Measurements from ENCODE around the gene LDLRAP1. TPM values are rescaled to one million over a fixed set of nuclear protein-coding genes. Genes with fewer than 3 reads are reported as not detected.

The LDLRAP1 gene
- polyA plus RNA-seq, 1 donor from 2014 or later: 0.22 TPM

- no peak overlapping the region for H3K4me2 ChIP-seq (ENCODE audit: low read length)
- no peak overlapping the region for H3K4me3 ChIP-seq (ENCODE audit: low read length)
- no peaks in the 10 kb centered on the region for H3K36me3 ChIP-seq (ENCODE audit: insufficient read depth, low read length)
- no peaks in the 10 kb centered on the region for H3K79me2 ChIP-seq (replicated peaks; ENCODE audit: insufficient read depth, low read length)
- H3K9ac ChIP-seq (ENCODE audit: low read length): peak overlapping the region; percentile 29
- H3K27ac ChIP-seq (ENCODE audit: low read length): no peak overlapping the region
- no peaks in the 10 kb centered on the region for H4K20me1 ChIP-seq (ENCODE audit: insufficient read depth)
- no peaks in the 10 kb centered on the region for H3K9me3 ChIP-seq (ENCODE audit: low read length)
- H2AFZ ChIP-seq (ENCODE audit: low read depth, low read length): no peak overlapping the region
- H3K9me2 ChIP-seq (ENCODE audit: insufficient read depth, low read length): no peaks in the 10 kb centered on the region
- no peaks in the 10 kb centered on the region for H3K27me3 ChIP-seq (ENCODE audit: insufficient read depth, low read depth, low read length)
- TF ChIP-seq SMC3 (conservative IDR thresholded peaks at IDR 0.05; ENCODE audit: poor library complexity) (no peak), RAD21 (conservative IDR thresholded peaks at IDR 0.05) (no peak), EP300 (conservative IDR thresholded peaks at IDR 0.05; ENCODE audit: poor library complexity, severe bottlenecking) (no peak), MXI1 (conservative IDR thresholded peaks at IDR 0.05; ENCODE audit: poor library complexity, severe bottlenecking) (no peak), EZH2 (IDR thresholded peaks at IDR 0.05; ENCODE audit: borderline replicate concordance, insufficient read depth, low read length, poor library complexity, severe bottlenecking) (no peak), REST (IDR thresholded peaks at IDR 0.05; ENCODE audit: borderline replicate concordance) (no peak), TAF1 (IDR thresholded peaks at IDR 0.05; ENCODE audit: low read depth) (no peak), POLR2AphosphoS5 (IDR thresholded peaks at IDR 0.05) (no peak), CTCF (IDR thresholded peaks at IDR 0.05; ENCODE audit: poor library complexity, severe bottlenecking) (no peak)
- no peaks in the 10 kb centered on the region for H3F3A ChIP-seq (ENCODE audit: insufficient read depth, low read length, poor library complexity, severe bottlenecking)
Observed at GRCh38 chr1:25566176-25566729, 22.8 kb downstream of the LDLRAP1 start.

GRCh38 chr1:25566730-25567341 lies 23.4 kb downstream of the LDLRAP1 start:
- Histone ChIP-seq H3K9me3 (ENCODE audit: low read length) (no peaks in the 10 kb centered on the region), H3K79me2 (replicated peaks; ENCODE audit: insufficient read depth, low read length) (no peaks in the 10 kb centered on the region), H2AFZ (ENCODE audit: low read depth, low read length) (no peak overlapping the region), H3K36me3 (ENCODE audit: insufficient read depth, low read length) (no peaks in the 10 kb centered on the region), H3K9me2 (ENCODE audit: insufficient read depth, low read length) (no peaks in the 10 kb centered on the region), H3K27me3 (ENCODE audit: insufficient read depth, low read depth, low read length) (no peaks in the 10 kb centered on the region), H3K4me2 (ENCODE audit: low read length) (no peak overlapping the region), H3F3A (ENCODE audit: insufficient read depth, low read length, poor library complexity, severe bottlenecking) (no peaks in the 10 kb centered on the region), H3K4me3 (ENCODE audit: low read length) (no peak overlapping the region), H3K27ac (ENCODE audit: low read length) (no peak overlapping the region), H4K20me1 (ENCODE audit: insufficient read depth) (no peaks in the 10 kb centered on the region), H3K9ac (ENCODE audit: low read length) (peak overlapping the region; percentile 29)
- TF ChIP-seq TAF1 (IDR thresholded peaks at IDR 0.05; ENCODE audit: low read depth) (no peak), RAD21 (conservative IDR thresholded peaks at IDR 0.05) (no peak), MXI1 (conservative IDR thresholded peaks at IDR 0.05; ENCODE audit: poor library complexity, severe bottlenecking) (no peak), POLR2AphosphoS5 (IDR thresholded peaks at IDR 0.05) (no peak), REST (IDR thresholded peaks at IDR 0.05; ENCODE audit: borderline replicate concordance) (no peak)
